ENCODE measurements around the gene PLA2G5.

DNA sequence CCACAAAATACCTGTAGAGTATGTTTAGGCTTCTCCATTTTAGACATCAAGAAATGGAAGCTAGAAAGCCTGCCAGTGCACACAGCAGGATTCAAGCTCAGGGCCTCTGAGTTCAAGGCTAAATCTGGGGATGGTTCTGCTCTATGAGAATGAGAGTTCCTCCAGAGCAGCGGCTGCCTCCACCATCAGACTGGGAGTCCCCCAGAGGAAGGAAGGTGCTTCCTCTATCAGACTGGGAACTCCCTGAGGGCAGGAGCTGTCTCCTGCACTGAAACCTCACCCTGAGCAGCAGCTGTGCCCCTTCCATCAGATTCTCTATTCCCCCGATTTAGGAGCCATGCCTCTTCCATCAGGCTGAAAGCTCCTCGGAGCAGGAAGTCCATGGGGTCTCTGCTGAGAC, 20.1 kb downstream of the PLA2G5 start:
- TF ChIP-seq, protein P1, sequence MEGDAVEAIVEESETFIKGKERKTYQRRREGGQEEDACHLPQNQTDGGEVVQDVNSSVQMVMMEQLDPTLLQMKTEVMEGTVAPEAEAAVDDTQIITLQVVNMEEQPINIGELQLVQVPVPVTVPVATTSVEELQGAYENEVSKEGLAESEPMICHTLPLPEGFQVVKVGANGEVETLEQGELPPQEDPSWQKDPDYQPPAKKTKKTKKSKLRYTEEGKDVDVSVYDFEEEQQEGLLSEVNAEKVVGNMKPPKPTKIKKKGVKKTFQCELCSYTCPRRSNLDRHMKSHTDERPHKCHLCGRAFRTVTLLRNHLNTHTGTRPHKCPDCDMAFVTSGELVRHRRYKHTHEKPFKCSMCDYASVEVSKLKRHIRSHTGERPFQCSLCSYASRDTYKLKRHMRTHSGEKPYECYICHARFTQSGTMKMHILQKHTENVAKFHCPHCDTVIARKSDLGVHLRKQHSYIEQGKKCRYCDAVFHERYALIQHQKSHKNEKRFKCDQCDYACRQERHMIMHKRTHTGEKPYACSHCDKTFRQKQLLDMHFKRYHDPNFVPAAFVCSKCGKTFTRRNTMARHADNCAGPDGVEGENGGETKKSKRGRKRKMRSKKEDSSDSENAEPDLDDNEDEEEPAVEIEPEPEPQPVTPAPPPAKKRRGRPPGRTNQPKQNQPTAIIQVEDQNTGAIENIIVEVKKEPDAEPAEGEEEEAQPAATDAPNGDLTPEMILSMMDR (IDR thresholded peaks at IDR 0.05; ENCODE audit: control extremely low read depth in 1 of 3, insufficient read depth in 1 of 3, low read depth in 1 of 3, low read length in 3 of 3), result no peak
- TF ChIP-seq, protein P2, sequence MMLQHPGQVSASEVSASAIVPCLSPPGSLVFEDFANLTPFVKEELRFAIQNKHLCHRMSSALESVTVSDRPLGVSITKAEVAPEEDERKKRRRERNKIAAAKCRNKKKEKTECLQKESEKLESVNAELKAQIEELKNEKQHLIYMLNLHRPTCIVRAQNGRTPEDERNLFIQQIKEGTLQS (IDR thresholded peaks at IDR 0.05; ENCODE audit: insufficient read depth, low read depth, low read length), result no peak
- TF ChIP-seq EZH2 (IDR thresholded peaks at IDR 0.05; ENCODE audit: low read depth, low read length, severe bottlenecking) (no peak), HDAC6 (IDR thresholded peaks at IDR 0.05; ENCODE audit: low read depth, low read length) (no peak), POLR2A (IDR thresholded peaks at IDR 0.05; ENCODE audit: control extremely low read depth in 1 of 2, low read depth in 2 of 2, low read length in 2 of 2) (no peak), ASH2L (IDR thresholded peaks at IDR 0.05; ENCODE audit: low read length) (no peak), YY1 (IDR thresholded peaks at IDR 0.05; ENCODE audit: low read depth, low read length) (no peak), TAF1 (IDR thresholded peaks at IDR 0.05; ENCODE audit: low read depth, low read length) (no peak), RAD21 (IDR thresholded peaks at IDR 0.05 in 1 of 2, conservative IDR thresholded peaks at IDR 0.05 in 1 of 2; ENCODE audit: low read depth in 2 of 2, low read length in 2 of 2) (no peak), EP300 (IDR thresholded peaks at IDR 0.05; ENCODE audit: borderline replicate concordance in 1 of 2, low read depth in 2 of 2, low read length in 2 of 2) (no peak), KDM1A (IDR thresholded peaks at IDR 0.05; ENCODE audit: borderline replicate concordance, low read length) (no peak)
- TF ChIP-seq, protein P3, sequence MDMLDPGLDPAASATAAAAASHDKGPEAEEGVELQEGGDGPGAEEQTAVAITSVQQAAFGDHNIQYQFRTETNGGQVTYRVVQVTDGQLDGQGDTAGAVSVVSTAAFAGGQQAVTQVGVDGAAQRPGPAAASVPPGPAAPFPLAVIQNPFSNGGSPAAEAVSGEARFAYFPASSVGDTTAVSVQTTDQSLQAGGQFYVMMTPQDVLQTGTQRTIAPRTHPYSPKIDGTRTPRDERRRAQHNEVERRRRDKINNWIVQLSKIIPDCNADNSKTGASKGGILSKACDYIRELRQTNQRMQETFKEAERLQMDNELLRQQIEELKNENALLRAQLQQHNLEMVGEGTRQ (IDR thresholded peaks at IDR 0.05; ENCODE audit: low read length), result no peak
